CD1c-positive myeloid dendritic cell (primary cell): ENCODE data around the gene GLS.
"Not testable (repeated sequence)": the region's sequence is repeated elsewhere in the genome, so short reads cannot be mapped to it uniquely, and the experiment has no call there.

Source experiments
- DNase-seq: peaks from one replicate; pipeline ENCODE4 v3.0.0-alpha.2; 2016; ENCODE audit errors: extremely low spot score

The GLS gene

DNA sequence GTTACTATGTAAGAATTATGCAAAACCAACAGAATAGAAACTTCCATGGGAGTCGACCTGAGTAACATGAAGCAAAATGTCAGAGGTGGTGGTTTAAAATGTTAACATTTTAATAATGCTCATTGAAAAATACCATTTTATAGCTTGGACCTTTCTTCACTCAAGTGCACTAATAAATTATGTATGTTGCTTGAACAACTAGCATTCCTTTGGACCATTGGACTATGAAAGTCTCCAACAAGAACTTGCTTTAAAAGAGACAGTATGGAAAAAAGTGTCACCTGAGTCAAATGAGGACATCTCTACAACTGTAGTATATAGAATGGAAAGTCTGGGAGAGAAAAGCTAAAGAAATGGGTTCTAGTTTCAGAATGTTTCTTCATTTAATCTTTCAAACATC lies 51.9 kb downstream of the GLS start:
- no peak for DNase-seq

DNA sequence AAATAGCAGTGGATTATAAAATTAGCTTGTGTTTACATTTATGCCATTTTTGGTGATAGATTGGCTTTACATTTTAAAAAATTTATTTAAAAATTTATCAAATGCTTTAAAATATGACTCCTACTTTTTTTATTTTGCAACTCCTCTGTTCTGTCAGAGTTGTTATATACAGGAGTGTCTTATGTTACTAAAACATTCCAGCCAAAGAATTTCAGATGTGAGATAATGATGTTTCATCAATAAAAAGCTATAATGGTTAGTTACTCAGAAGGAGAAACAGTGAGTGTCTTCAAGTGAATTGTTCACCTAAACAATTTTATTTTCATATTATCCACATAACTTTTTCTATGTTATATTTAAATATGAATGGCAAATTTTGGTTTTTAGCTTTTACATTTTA lies 52.7 kb downstream of the GLS start:
- no peak for DNase-seq

DNA sequence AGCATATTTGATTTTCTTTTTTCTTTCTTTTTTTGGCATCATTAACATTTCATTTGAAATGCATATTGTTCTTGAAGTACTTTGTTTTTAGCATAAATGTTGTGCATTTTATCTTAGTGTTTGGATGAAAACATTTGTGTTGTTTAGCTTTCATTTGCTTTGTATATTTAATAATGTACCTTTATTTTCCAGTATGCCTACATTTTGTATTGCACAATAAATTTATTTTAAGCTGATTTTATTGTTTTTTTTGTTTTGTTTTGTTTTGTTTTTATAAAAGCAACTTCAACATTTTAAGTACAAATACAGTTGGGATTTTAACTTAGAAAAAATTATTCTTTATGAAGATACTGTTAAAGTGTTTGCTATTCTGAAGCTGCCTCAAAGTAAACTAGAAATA lies 54.4 kb downstream of the GLS start:
- no peak for DNase-seq

DNA sequence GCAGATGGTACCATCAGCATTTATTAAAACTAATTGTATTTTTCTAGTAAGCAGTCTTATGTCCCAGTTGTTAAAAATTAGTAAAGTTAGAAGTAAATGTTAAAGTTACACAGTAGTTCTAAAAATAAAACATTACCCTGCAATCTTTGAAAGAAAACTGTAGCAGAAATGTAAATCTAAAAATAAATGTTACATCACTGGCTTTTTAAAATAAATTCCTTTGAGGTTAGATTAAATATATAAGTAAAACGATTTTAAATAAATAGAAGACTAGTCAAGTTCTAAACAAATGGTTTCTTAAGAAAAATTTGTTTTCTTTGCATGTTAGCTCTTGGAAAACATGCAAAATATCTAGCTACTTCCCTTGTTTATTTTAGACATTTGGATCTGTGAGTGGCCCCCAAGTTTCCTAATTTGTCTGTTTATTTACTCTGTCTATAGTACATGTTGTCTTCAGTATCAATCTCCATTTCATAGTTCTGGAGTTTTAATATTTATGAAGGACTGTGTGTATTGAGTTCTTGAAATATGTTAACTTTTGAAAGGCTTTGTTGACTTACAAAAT lies 58.2 kb downstream of the GLS start:
- no peak for DNase-seq

DNA sequence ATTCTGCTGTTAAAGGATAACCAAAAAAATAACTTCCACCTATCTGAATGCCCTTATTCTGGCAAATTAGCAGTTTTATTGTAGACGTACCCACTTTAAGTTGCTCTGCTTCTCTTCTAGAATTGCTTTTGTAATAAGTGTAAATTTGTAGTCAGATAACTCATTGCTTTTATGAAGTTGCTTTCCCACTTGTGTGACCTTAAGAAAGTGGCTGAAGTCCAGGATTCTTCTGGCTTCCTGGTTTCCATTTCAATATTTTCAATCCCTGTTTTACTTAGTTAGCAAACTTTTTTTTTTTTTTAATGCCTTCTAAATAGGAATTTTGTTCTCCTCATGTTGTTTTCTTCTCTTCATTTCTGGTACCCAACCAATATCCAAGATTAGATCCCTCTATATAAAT lies 59.8 kb downstream of the GLS start:
- no peak for DNase-seq

DNA sequence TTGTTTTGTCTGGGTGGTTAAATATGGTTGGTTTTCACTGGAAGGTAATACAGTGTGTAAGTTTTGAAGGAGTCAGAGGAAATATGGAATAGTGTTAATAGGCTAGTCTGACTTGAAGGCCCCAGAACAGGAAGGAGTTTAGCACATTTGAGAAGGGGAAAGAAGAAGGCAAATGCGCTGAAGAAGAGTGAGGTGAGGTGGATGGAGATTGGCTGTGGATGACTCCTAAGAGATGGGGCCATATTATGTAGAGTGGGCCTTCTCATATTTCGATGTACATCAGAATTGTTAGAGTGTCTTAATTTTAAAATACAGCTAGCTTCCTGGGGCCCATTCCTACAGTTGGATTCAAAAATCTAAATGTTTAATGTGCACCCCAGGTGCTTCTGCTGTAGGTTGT lies 61.0 kb downstream of the GLS start:
- DNase-seq: no peak

DNA sequence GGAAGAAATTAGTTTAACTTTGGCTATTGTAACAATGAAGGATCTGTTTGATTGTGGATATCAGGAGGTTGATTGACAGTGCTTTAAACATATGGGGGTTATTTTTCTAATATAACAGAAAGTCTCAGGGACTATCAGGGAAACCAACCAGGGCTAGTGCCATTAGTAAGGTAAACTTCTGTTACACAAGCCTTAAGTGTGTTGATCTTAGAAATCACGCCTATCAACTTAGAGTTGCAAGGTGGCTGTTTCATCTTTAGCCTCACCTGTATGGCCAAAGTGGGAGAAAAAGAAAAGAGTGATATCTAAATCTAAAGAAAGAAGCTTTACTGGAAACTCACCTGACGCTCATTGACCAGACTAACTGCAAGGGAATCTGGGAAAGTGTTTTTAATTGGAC lies 62.1 kb downstream of the GLS start:
- no peak for DNase-seq

DNA sequence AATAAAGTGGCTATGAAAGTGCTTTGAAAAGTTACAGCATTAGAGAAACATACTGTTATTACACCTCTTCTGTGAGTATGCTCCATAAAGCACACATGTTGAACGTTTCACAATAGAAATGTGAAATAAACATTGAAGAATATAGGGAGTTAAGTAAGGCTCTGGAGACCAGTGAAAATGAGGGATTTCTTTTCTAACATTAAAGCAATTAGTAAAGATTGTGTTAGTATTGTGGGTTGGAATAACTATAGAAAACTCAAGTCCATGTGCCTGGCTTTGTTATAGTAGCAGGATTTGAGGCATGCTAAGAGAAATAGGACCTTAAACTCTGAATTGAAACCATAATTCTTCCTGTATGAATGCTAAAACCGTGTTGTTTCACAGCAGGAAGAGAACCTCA lies 63.1 kb downstream of the GLS start:
- no peak for DNase-seq

DNA sequence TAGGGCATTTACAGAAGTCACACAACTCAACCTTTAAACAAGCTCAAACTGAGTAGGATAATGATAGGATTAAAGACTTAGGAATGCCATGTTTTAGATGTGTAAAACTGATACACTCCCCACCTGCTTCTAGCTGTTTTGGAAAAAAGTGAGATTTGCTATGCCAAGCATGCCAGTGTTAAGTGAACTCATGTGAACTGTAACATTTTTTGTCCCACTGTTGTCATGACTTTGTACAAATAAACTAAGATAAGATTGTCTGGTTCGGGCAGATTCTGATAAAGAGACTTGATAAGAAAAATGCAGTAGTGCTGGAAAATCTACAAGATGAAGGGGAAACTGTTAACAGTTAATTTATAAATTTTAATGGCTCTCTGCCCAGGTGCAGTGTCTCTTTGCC lies 66.5 kb downstream of the GLS start:
- no peak for DNase-seq

DNA sequence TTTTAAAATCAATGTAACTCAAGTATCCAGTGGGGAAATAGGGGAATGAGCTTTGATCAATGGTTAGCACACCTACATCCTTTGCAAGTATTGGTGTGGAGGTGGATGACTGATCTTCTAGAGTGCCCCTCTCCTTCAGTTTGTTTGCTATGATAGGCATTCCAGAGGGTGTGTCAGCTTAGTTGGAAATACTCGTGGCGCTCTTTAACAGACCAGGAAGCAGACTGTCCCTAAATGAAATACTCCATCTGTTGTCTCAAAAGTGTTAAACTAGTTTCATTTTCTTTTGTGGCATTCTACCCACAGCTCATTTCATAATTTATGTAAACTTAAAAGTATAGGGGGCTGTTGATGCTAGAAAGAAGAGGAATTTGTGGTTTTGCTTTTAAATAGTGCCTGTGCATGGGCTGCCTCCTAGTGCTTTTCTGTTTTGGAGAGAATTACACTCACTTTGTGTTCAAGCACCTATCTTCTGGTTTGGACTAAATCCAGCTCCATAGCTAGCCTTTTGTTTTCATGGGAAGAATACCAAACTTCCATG lies 67.2 kb downstream of the GLS start:
- DNase-seq: peak; percentile 8

DNA sequence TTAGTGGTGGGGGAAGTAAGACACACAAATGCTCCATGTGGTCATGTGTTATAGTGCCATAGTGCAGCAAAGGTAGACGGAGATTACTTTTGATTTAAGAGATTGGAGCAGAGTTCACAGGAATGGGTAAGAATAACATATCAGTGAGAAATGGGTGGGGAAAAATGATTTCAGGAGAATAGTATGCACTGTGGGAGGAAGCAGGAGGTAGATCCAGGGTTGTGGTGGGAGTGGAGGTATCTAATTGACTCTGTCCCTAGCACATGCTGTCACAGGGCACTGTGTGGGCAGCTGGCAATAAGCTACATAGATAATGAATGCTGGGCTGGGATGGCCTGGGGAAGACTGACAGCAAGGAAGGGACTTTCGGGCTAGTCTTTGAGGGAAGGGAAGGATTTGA lies 68.0 kb downstream of the GLS start:
- peak; percentile 9 for DNase-seq

DNA sequence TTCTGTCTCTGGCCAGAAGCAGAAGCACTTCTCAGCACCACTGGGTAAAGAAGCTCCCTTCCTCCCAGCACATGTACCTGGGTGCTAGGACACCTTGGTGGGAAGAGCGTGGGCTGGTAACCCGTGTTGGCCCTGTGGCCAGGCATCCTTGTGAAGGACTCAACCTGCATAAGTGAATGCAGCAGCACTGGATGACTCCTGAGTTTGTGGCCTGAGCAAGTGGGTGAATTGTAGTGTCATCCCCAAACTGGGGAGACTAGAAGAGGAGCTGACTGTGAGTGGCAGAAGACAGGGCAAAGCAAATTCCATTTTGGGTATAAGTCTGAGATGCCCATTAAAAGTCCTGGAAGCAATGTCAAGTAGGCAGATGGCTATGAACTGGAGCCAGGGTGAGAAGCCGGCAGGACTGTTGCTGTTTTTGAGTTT lies 70.0 kb downstream of the GLS start:
- no peak for DNase-seq

DNA sequence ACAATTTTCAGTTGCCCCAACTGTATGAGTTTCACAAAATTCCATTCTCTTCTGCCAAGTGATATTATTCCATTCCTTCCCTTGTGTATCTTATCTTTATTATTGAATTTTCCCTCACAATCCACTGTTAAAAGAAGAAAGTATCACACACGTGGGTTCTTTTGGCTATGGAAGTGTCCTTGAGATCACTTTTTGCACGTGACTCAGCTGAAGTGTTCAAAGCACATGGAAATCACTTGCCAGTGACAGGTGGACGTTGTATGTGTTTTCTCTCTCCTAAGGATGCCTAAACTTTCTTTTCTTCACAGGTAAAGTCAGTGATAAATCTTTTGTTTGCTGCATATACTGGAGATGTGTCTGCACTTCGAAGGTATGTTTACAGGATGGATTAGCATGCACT lies 72.6 kb downstream of the GLS start:
- no peak for DNase-seq

DNA sequence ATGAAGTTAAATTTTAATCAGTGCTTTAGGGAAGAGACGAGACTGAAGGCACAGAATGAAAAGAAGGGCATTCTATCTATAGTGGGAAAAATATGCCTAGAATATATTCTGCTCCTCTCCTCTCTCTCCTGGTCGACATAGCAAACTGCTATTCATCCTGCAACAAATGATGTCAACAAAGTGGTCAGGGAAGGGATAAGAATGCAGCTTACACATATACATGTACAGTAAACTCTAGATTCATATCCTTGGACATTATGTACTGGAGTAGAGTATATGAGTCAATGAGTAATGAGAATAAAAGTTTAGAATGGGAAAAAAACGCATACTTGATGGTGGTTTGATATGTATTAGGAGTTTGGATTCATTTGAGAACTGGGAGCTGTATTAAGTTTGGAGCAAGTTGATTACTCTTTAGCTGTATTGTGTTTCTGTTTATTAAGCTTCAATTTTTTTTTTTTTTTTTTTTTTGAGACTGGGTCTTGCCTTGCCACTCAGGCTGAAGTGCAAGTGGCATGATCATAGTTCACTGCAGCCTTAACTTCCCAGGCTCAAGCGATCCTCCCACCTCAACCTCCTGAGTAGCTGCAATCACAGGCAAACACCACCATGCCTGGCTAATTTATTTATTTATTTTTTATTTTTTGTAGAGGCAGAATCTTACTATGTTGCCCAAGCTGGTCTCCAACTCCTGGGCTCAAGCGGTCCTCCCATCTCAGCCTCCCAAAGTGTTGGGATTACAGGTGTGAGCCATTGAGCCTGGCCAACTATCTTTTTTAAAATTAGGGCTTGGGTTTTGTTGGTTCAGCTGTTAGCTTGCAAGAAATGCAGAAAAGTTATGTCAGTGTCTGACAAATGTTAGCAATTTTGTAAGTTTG lies 79.5 kb downstream of the GLS start:
- no peak for DNase-seq

DNA sequence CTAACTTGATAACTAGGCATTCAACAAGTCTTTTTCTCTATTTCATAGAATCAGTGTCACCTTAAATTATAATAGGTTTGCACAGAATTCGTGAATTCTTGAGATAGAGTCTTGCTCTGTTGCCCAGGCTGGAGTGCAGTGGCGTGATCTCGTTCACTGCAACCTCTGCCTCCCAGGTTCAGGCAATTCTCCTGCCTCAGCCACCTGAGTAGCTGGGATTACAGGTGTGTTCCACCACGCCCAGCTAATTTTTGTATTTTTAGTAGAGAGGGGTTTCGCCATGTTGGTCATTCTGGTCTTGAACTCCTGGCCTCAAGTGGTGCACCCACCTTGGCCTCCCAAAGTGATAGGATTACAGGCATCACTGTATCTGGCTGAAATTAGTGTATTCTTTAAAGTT lies 80.5 kb downstream of the GLS start:
- not testable (repeated sequence) for DNase-seq

DNA sequence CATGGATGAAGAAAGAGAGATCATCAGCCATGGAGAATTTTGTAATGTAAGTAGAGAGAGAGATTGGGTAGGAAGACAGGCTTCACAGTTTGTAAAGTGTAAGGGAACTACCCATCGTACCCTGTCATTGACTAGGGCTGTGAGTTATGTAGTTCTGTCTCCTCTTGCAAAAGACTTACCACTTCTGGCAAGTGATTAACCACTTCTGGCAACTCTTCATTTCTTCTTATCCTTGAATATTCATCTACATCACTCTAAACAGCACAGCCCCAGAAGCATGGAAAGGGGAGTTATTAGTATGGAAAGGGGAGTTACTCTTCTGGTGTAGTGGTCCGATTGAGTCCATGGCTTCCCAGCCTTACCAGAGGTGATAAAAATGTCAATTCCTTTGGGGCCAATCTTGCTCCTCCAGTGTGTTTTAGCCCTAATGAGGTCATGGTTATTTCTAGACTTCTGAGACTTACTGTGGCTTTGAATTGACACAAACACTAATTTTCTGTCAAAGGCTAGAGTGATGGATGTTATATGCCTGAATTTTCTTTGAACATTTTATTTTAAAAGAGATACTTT lies 81.4 kb downstream of the GLS start:
- no peak for DNase-seq

DNA sequence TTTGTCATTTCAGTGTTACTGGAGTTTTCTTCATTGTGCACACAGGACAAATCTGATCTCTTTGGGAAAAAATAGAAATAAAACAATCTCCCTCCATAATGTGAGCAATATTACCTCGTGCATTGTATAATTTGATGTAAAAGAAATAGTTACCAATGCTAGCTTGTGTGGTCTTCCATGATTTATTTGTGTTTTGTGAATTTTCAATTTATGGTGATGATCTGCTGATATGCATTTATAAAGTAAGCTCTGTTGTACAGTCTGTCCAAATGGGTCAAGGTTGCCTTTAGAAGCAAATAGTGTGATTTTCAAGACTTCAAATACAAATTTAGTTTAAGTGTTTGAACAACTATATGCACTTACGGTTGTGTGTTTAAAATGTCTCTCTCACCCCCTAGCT lies 82.5 kb downstream of the GLS start:
- no peak for DNase-seq

DNA sequence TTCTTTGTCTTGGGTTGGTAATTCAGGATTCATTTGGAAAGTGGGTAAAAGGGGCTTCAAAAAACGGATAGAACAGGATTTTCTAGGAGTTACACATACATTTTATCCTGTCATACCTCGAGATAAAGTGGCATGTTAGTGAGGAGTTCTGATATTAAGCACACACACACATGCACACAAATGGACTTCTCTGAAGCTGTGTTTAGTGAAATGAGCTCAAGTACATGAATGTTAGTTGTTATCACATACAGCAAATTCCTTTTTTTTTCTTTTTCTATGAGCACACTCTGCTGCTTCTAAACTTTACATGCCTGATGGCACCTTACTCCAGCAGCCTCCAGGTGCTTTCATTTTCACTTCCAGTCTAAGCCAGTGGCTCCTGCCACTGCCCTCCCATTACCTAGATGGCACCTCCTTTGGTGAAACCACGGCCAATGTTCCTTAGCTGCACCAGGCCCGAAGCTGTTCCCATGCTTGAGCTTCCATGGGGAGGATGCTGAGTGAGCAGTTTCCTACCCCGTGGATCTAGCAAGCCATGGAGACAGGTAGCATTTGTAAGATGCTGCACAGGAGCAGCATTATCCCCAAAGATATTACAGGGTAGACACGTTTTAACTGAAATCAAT lies 83.7 kb downstream of the GLS start:
- DNase-seq: no peak

DNA sequence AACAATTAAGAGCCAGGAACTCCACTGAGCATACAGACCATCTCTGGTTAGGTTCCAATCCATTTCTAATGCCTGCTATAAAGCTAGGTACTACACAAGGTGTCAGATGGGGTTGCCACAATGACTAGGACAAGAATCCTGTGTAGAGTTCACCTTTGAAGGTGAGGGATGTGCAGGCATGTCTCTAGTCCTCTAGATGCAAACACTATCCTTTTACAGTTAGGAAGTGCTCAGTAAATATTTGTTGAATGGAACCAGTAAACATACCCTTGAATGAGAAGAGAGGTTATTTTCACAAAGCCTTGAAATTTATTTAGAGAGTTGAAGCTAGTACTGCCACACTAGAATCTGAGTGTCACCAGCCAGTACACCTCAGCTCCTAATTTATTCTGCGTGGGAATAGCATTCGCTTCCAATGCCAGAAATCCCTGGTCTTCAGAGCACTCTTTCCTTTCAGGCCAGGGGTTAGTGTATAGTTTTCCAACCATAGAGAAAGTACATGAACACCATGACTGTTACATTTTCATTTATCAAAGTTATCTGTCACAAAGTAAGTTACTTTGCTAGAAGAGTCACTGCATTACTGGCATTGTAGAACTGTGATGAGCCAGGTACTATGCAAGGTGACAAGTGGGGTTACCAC lies 85.1 kb downstream of the GLS start:
- no peak for DNase-seq

DNA sequence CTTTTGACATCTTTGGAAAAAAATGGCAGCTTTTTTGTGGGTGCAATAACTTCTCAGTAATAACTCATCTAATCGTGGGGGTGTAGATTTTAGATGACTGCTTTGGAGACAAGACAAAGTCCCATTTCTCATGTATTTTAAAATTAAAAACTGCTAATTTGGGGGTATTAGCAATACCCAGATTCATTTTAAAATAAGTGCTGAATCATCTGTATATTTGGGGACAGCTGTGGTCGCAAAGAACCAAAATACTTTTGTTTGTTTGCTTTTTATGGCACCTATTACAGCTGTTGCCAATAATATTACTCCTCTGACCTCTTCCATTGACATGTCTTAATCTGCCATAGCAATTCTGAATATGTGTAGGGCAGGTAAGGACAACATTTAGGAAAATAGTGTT lies 87.9 kb downstream of the GLS start:
- no peak for DNase-seq

DNA sequence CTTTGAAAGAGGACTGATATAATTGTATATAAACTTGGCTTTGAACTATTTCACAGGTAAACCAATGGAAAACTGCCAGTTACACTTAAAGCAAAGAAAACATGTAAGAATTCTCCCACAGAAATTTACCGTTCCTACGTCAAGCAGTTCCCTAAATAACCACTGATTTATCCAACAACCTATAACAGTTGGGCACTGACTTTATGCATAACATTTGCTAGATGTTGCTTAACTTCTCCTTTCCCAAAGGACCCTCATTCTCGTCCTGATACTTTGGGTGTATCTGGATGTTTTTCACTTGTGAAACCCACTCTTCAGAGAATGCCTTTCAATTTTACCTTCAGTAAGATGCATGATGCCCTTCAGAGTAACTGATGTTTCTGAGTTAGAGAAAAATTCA lies 89.5 kb downstream of the GLS start:
- peak; percentile 6 for DNase-seq

DNA sequence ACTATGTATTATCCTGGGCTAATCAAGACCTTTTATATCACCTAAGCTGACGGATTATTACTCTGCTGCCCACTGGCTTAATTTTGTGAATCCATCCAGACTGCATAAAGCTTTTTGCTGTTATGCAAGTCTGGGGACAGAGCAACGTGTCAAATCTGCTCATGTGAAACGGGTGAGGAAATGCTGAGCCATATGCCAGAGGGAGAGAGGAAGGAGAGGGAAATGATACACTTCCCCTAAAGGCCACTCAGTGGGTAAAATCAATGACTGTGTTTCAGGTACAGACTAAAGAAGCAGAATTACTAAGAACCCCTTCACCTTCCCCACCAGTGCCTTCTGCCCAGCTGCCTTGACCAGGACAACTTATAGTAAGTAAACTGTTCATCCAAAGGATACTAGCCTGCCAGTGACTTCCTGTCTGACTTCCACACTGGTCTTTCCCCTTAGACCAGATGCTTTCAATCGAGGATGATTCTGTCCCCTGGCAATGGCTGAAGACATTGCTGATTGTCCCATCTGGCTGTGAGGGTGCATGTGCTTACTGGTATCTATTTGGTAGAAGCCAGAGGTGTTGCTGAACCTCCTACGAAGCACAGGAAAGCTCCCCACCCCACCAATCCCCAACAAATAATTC lies 90.4 kb downstream of the GLS start:
- DNase-seq: peak; percentile 35
